HCT116 (cell line): Measurements from ENCODE around the gene SKA3. TPM values are rescaled to one million over a fixed set of nuclear protein-coding genes. Genes with fewer than 3 reads are reported as not detected.

Experiments used
- ATAC-seq: fragments of 200-7000 bp; cut with Tn5 transposase; 2 replicates; pipeline ENCODE4 v1.9.1; 2020; ENCODE audit warnings: mild to moderate bottlenecking, moderate library complexity
- BruUV-seq: library from RNA; stranded (reverse); fragments of 400-500 nt; replicated peaks from 2 replicates; lab custom pipeline; 2021; lab: Mats Ljungman, UMichigan
- CTCF ChIA-PET: fragments of 300-600 bp; sonication (Branson Sonifier 250); formaldehyde crosslinking; loops from one replicate; lab custom pipeline; 2021; ENCODE audit warnings: antibody characterized with exemption; lab: Charles Lee
- POLR2A ChIA-PET: fragments of 300-600, 350-600 bp; sonication (Branson Sonifier 250); formaldehyde crosslinking; loops from one replicate; lab custom pipeline; 2021; ENCODE audit warnings: antibody characterized with exemption; lab: Charles Lee
- RAD21 ChIA-PET, 2 experiments: fragments of 300-600 bp; sonication (Branson Sonifier 250); formaldehyde crosslinking; loops; one replicate each; lab custom pipeline; 2023; ENCODE audit warnings: low total read pairs in 2 of 2; ENCODE audit not compliant: uncharacterized antibody in 2 of 2, unreplicated experiment in 2 of 2, low non-redundant PET in 1 of 2; lab: Charles Lee
- DNase-seq: peaks from one replicate; pipeline ENCODE4 v3.0.0-alpha.2; 2010; ENCODE audit warnings: low read depth, low spot score
- H2AFZ ChIP-seq: fragments of 200-600 bp; shearing (Covaris generic), sonication (generic); 2 replicates; pipeline ENCODE4 v1.6.1; 2017; ENCODE audit warnings: low read depth, mixed run types, mixed read lengths, antibody characterized with exemption, low read length; ENCODE audit not compliant: poor library complexity, severe bottlenecking
- H3K27ac ChIP-seq: 2 replicates; pipeline ENCODE4 v1.5.1; 2012; ENCODE audit warnings: low read depth, low read length
- H3K27me3 ChIP-seq: fragments of 200-600 bp; sonication (generic); 2 replicates; pipeline ENCODE4 v1.6.1; 2016; ENCODE audit warnings: mixed run types, low read length, mixed read lengths; ENCODE audit not compliant: insufficient read depth
- H3K36me3 ChIP-seq, 2 experiments: fragments of 200-500 bp in 1 of 2; fragments of 200-600 bp in 1 of 2; sonication (Bioruptor generic) in 1 of 2; sonication (generic) in 1 of 2; 2 replicates each; pipeline versions ENCODE4 v1.5.1 to v1.6.1; 2014 to 2016; ENCODE audit warnings: low read length in 2 of 2, inconsistent platforms in 1 of 2, mixed read lengths in 1 of 2, mixed run types in 1 of 2; ENCODE audit not compliant: insufficient read depth in 2 of 2, control insufficient read depth in 1 of 2
- H3K4me1 ChIP-seq, 2 experiments: fragments of 200-600 bp in 1 of 2; sonication (generic) in 1 of 2; 2 replicates each; pipeline versions ENCODE4 v1.5.1 to v1.6.1; 2012 to 2017; ENCODE audit warnings: low read length in 2 of 2, inconsistent platforms in 1 of 2, mild to moderate bottlenecking in 1 of 2, mixed read lengths in 1 of 2, mixed run types in 1 of 2, moderate library complexity in 1 of 2; ENCODE audit not compliant: insufficient read depth in 2 of 2, control insufficient read depth in 1 of 2
- H3K4me2 ChIP-seq: fragments of 200-600 bp; sonication (generic); 2 replicates; pipeline ENCODE4 v1.6.1; 2017; ENCODE audit warnings: mixed run types, low read length, mixed read lengths
- H3K4me3 ChIP-seq, 2 experiments: fragments of 200-600 bp in 1 of 2; sonication (generic) in 1 of 2; replicated peaks in 1 of 2; 2 replicates each; pipeline ENCODE4 v1.5.1; 2011 to 2016; ENCODE audit warnings: low read length in 2 of 2, control low read depth in 1 of 2, low read depth in 1 of 2, mild to moderate bottlenecking in 1 of 2, mixed read lengths in 1 of 2, mixed run types in 1 of 2
- H3K79me2 ChIP-seq: fragments of 200-600 bp; sonication (generic); 2 replicates; pipeline ENCODE4 v1.6.1; 2017; ENCODE audit warnings: mild to moderate bottlenecking, mixed run types, low read length, moderate library complexity, mixed read lengths; ENCODE audit not compliant: insufficient read depth
- H3K9ac ChIP-seq: fragments of 200-600 bp; sonication (generic); 2 replicates; pipeline ENCODE4 v1.6.1; 2016; ENCODE audit warnings: low read length, mixed read lengths
- H3K9me2 ChIP-seq: fragments of 200-600 bp; sonication (generic), shearing (Covaris generic); 2 replicates; pipeline ENCODE4 v1.6.1; 2017; ENCODE audit warnings: mixed run types, mild to moderate bottlenecking, moderate library complexity; ENCODE audit not compliant: insufficient read depth
- H3K9me3 ChIP-seq, 2 experiments: fragments of 200-500 bp in 1 of 2; fragments of 200-600 bp in 1 of 2; sonication (Bioruptor generic) in 1 of 2; sonication (generic) in 1 of 2; 2 replicates each; pipeline ENCODE4 v1.6.1; 2014 to 2017; ENCODE audit warnings: low read length in 2 of 2, mixed read lengths in 2 of 2, inconsistent platforms in 1 of 2, low read depth in 1 of 2, mild to moderate bottlenecking in 1 of 2, mixed run types in 1 of 2, moderate library complexity in 1 of 2; ENCODE audit not compliant: control insufficient read depth in 1 of 2, insufficient read depth in 1 of 2
- H4K20me1 ChIP-seq: fragments of 200-600 bp; sonication (generic), shearing (Covaris generic); 2 replicates; pipeline ENCODE4 v1.6.1; 2017; ENCODE audit warnings: mixed run types, mild to moderate bottlenecking, moderate library complexity; ENCODE audit not compliant: insufficient read depth
- ATF3 ChIP-seq: IDR thresholded peaks from 2 replicates; pipeline ENCODE4 v1.6.1; 2012
- CBX3 ChIP-seq: IDR thresholded peaks from 2 replicates; pipeline ENCODE4 v1.6.1; 2012; ENCODE audit warnings: low read depth
- CEBPB ChIP-seq: IDR thresholded peaks from 2 replicates; pipeline ENCODE4 v1.6.1; 2012; ENCODE audit warnings: low read depth
- ELF1 ChIP-seq: IDR thresholded peaks from 2 replicates; pipeline ENCODE4 v1.6.1; 2012; ENCODE audit warnings: low read depth, borderline replicate concordance
- EZH2 ChIP-seq: fragments of 200-600 bp; sonication (generic); IDR thresholded peaks from 2 replicates; pipeline ENCODE4 v1.6.1; 2017; ENCODE audit warnings: antibody characterized with exemption, mixed run types
- EZH2phosphoT487 ChIP-seq: fragments of 200-600 bp; IDR thresholded peaks from 2 replicates; pipeline ENCODE4 v1.6.1; 2018; ENCODE audit warnings: antibody characterized with exemption, borderline replicate concordance
- FOSL1 ChIP-seq: IDR thresholded peaks from 2 replicates; pipeline ENCODE4 v1.6.1; 2012; ENCODE audit warnings: low read depth
- JUND ChIP-seq: IDR thresholded peaks from 2 replicates; pipeline ENCODE4 v1.6.1; 2012
- POLR2A ChIP-seq: IDR thresholded peaks from 2 replicates; pipeline ENCODE4 v1.7.0; 2011; ENCODE audit warnings: borderline replicate concordance; ENCODE audit not compliant: insufficient read depth, insufficient read length; ENCODE audit errors: extremely low read depth
- POLR2AphosphoS5 ChIP-seq: IDR thresholded peaks from 2 replicates; pipeline ENCODE4 v1.6.1; 2011; ENCODE audit warnings: mild to moderate bottlenecking, low read depth, low read length, moderate library complexity
- RAD21 ChIP-seq: IDR thresholded peaks from 2 replicates; pipeline ENCODE4 v1.6.1; 2012; ENCODE audit warnings: low read depth, mild to moderate bottlenecking
- SIN3A ChIP-seq: IDR thresholded peaks from 2 replicates; pipeline ENCODE4 v1.6.1; 2012; ENCODE audit warnings: low read depth
- SP1 ChIP-seq: IDR thresholded peaks from 2 replicates; pipeline ENCODE4 v1.6.1; 2012; ENCODE audit warnings: low read depth
- YY1 ChIP-seq: IDR thresholded peaks from 2 replicates; pipeline ENCODE4 v1.6.1; 2011; ENCODE audit warnings: low read length, low read depth, moderate library complexity, mild to moderate bottlenecking; ENCODE audit not compliant: insufficient replicate concordance; ENCODE audit errors: extremely low read depth
- ZNF274 ChIP-seq: fragments of 200-500 bp; sonication (Bioruptor generic); IDR thresholded peaks from 2 replicates; pipeline ENCODE4 v1.6.1; 2014; ENCODE audit warnings: mild to moderate bottlenecking, low read depth, low read length, inconsistent platforms
- intact Hi-C: fragments of 100-400 bp; cut with micrococcal nuclease; formaldehyde crosslinking; loops from 2 replicates; pipeline ENCODE4 v1.10.0; 2022
- total RNA-seq: library from RNA; stranded (reverse); gene quantifications from one replicate; pipeline ENCODE4 v1.2.1, GENCODE V29; 2021; ENCODE audit not compliant: unreplicated experiment
- TF ChIP-seq, protein P1 (sequence below): IDR thresholded peaks from 2 replicates; pipeline ENCODE4 v1.6.1; 2012; ENCODE audit warnings: low read depth
- TF ChIP-seq, protein P2 (sequence below), 3 experiments: fragments of 200-600 bp in 1 of 3; sonication (generic) in 1 of 3; IDR thresholded peaks in 2 of 3; conservative IDR thresholded peaks in 1 of 3; 2 replicates each; pipeline ENCODE4 v1.5.1; 2012 to 2017; ENCODE audit warnings: low read depth in 2 of 3, low read length in 2 of 3, antibody characterized with exemption in 1 of 3, borderline replicate concordance in 1 of 3, control low read depth in 1 of 3, mild to moderate bottlenecking in 1 of 3, mixed read lengths in 1 of 3, mixed run types in 1 of 3, moderate library complexity in 1 of 3; ENCODE audit not compliant: insufficient read depth in 1 of 3
- TF ChIP-seq, protein P3 (sequence below): IDR thresholded peaks from 2 replicates; pipeline ENCODE4 v1.6.1; 2012
- TF ChIP-seq, protein P4 (sequence below): IDR thresholded peaks from 2 replicates; pipeline ENCODE4 v1.6.1; 2011; ENCODE audit warnings: mild to moderate bottlenecking, low read length, moderate library complexity; ENCODE audit not compliant: insufficient replicate concordance; ENCODE audit errors: extremely low read depth

The SKA3 gene
- total RNA-seq, 1 experiment from 2014 or later: 43.3 TPM

DNA sequence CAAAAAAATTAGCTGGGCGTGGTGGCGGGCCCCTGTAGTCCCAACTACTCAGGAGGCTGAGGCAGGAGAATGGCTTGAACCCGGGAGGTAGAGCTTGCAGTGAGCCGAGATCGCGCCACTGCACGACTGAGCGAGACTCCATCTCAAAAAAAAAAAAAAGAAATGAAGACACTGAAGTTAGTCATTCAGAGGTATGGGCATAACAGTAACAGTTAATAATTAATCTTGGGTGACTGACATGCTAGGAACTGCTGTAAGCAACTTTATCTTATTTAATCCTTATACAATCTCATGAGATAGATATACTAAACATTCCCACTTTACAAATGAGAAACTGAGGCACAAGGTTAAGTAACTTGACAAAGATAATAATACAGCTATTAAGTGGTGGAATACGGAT is 4.9 kb downstream of the SKA3 start:
- Histone ChIP-seq H3K4me3 (no peak overlapping the region), H2AFZ (no peak overlapping the region), H4K20me1 (no peaks in the 10 kb centered on the region), H3K4me1 (peaks cover 7 to 10% of the 10 kb centered on the region in 2 experiments), H3K4me2 (no peak overlapping the region), H3K9me2 (no peaks in the 10 kb centered on the region), H3K27me3 (no peaks in the 10 kb centered on the region), H3K79me2 (peaks cover 88% of the 10 kb centered on the region), H3K36me3 (peaks cover 20 to 29% of the 10 kb centered on the region in 2 experiments; a peak in 3 of 4 replicates), H3K9ac (no peak overlapping the region), H3K27ac (no peak overlapping the region), H3K9me3 (no peaks in the 10 kb centered on the region)
- intact Hi-C loops: no loop called here
- ChIA-PET CTCF (no interaction called here), RAD21 (no interaction called here), POLR2A (no interaction called here)
- DNase-seq (no peak), ATAC-seq (no peak)
- BruUV-seq: no TSS peak
- TF ChIP-seq POLR2AphosphoS5: no peak
- TF ChIP-seq ELF1: no peak
- TF ChIP-seq, protein P1, sequence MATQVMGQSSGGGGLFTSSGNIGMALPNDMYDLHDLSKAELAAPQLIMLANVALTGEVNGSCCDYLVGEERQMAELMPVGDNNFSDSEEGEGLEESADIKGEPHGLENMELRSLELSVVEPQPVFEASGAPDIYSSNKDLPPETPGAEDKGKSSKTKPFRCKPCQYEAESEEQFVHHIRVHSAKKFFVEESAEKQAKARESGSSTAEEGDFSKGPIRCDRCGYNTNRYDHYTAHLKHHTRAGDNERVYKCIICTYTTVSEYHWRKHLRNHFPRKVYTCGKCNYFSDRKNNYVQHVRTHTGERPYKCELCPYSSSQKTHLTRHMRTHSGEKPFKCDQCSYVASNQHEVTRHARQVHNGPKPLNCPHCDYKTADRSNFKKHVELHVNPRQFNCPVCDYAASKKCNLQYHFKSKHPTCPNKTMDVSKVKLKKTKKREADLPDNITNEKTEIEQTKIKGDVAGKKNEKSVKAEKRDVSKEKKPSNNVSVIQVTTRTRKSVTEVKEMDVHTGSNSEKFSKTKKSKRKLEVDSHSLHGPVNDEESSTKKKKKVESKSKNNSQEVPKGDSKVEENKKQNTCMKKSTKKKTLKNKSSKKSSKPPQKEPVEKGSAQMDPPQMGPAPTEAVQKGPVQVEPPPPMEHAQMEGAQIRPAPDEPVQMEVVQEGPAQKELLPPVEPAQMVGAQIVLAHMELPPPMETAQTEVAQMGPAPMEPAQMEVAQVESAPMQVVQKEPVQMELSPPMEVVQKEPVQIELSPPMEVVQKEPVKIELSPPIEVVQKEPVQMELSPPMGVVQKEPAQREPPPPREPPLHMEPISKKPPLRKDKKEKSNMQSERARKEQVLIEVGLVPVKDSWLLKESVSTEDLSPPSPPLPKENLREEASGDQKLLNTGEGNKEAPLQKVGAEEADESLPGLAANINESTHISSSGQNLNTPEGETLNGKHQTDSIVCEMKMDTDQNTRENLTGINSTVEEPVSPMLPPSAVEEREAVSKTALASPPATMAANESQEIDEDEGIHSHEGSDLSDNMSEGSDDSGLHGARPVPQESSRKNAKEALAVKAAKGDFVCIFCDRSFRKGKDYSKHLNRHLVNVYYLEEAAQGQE: no peak
- no peak for TF ChIP-seq ZNF274
- TF ChIP-seq JUND: no peak
- TF ChIP-seq, protein P2, sequence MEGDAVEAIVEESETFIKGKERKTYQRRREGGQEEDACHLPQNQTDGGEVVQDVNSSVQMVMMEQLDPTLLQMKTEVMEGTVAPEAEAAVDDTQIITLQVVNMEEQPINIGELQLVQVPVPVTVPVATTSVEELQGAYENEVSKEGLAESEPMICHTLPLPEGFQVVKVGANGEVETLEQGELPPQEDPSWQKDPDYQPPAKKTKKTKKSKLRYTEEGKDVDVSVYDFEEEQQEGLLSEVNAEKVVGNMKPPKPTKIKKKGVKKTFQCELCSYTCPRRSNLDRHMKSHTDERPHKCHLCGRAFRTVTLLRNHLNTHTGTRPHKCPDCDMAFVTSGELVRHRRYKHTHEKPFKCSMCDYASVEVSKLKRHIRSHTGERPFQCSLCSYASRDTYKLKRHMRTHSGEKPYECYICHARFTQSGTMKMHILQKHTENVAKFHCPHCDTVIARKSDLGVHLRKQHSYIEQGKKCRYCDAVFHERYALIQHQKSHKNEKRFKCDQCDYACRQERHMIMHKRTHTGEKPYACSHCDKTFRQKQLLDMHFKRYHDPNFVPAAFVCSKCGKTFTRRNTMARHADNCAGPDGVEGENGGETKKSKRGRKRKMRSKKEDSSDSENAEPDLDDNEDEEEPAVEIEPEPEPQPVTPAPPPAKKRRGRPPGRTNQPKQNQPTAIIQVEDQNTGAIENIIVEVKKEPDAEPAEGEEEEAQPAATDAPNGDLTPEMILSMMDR (IDR thresholded peaks at IDR 0.05 in 2 of 3, conservative IDR thresholded peaks at IDR 0.05 in 1 of 3; ENCODE audit: borderline replicate concordance in 1 of 3, insufficient read depth in 1 of 3, low read depth in 2 of 3, low read length in 2 of 3): no peak
- no peak for TF ChIP-seq POLR2A
- no peak for TF ChIP-seq SIN3A
- TF ChIP-seq RAD21: no peak
- no peak for TF ChIP-seq YY1
- no peak for TF ChIP-seq SP1
- no peak for TF ChIP-seq CBX3
- no peak for TF ChIP-seq FOSL1
- TF ChIP-seq EZH2: no peak
- TF ChIP-seq, protein P3, sequence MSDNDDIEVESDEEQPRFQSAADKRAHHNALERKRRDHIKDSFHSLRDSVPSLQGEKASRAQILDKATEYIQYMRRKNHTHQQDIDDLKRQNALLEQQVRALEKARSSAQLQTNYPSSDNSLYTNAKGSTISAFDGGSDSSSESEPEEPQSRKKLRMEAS: no peak
- TF ChIP-seq, protein P4, sequence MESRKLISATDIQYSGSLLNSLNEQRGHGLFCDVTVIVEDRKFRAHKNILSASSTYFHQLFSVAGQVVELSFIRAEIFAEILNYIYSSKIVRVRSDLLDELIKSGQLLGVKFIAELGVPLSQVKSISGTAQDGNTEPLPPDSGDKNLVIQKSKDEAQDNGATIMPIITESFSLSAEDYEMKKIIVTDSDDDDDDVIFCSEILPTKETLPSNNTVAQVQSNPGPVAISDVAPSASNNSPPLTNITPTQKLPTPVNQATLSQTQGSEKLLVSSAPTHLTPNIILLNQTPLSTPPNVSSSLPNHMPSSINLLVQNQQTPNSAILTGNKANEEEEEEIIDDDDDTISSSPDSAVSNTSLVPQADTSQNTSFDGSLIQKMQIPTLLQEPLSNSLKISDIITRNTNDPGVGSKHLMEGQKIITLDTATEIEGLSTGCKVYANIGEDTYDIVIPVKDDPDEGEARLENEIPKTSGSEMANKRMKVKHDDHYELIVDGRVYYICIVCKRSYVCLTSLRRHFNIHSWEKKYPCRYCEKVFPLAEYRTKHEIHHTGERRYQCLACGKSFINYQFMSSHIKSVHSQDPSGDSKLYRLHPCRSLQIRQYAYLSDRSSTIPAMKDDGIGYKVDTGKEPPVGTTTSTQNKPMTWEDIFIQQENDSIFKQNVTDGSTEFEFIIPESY: no peak
- no peak for TF ChIP-seq EZH2phosphoT487
- no peak for TF ChIP-seq ATF3
- no peak for TF ChIP-seq CEBPB
